Pancreas (tissue), 10 donors: ENCODE measurements around the gene FSTL3. TPM values are rescaled to one million over a fixed set of nuclear protein-coding genes. Genes with fewer than 3 reads are reported as not detected.

Experiments used
- ATAC-seq, 4 donors: fragments of 200-7000 bp; cut with Tn5 transposase; one replicate each; pipeline versions ENCODE4 v1.8.0 to v1.9.1; 2020; ENCODE audit warnings: mild to moderate bottlenecking in 4 of 4, moderate library complexity in 4 of 4
- DNase-seq, 6 donors: peaks; one replicate each; pipeline ENCODE4 v3.0.0-alpha.2; 2020
- FAIRE-seq: peaks from 2 replicates; lab custom pipeline; 2012; peaks lifted over from hg19 to GRCh38; lab: Jason Lieb, UNC
- H3K27ac ChIP-seq, 4 donors: fragments of 200-600 bp; sonication (generic); 1 replicate in 3 of 4; 2 replicates in 1 of 4; pipeline versions ENCODE4 v1.5.0 to v1.8.0; 2020
- H3K27me3 ChIP-seq, 4 donors: fragments of 200-600 bp; one replicate each; pipeline ENCODE4 v1.8.0; 2021
- H3K36me3 ChIP-seq, 3 donors: fragments of 200-600 bp; sonication (generic) in 1 of 3; one replicate each; pipeline versions ENCODE4 v1.5.0 to v1.8.0; 2020 to 2021
- H3K4me1 ChIP-seq, 3 donors: fragments of 200-600 bp; one replicate each; pipeline ENCODE4 v1.8.0; 2021
- H3K4me3 ChIP-seq, 4 donors: fragments of 200-600 bp; sonication (generic) in 2 of 4; one replicate each; pipeline versions ENCODE4 v1.5.0 to v1.8.0; 2020 to 2021
- H3K9me3 ChIP-seq, 4 donors: fragments of 200-600 bp; one replicate each; pipeline ENCODE4 v1.8.0; 2021
- WGBS, 2 donors: extraction: QIAGEN DNeasy Blood & Tissue Kit; methylation state at CpG; one replicate each; pipeline ENCODE4 v1.1.7; 2013; 5-methylcytosine and 5-hydroxymethylcytosine counted together
- intact Hi-C, 3 donors: fragments of 100-400 bp; cut with DNase I; formaldehyde crosslinking; loops; one replicate each; pipeline versions ENCODE4 v1.11.1 to v1.14.2; 2022
- polyA plus RNA-seq, 2 donors: library from polyadenylated mRNA; stranded (reverse); fragments of 200-250 nt; gene quantifications; one replicate each; pipeline ENCODE4 v1.2.3, GENCODE V29; 2013
- total RNA-seq, 6 donors: library from RNA; stranded (reverse); fragmentation: NEBNext Ultra II Directional in 4 of 6; extraction: Animal tissue kit (Norgen Biotek cat#: 25700) in 4 of 6; gene quantifications; one replicate each; pipeline versions ENCODE4 v1.2.1 to v1.2.4, GENCODE V29; 2021 to 2023
- TF ChIP-seq, protein P1 (sequence below), 4 donors: fragments of 200-600 bp; sonication (generic) in 3 of 4; IDR thresholded peaks; one replicate each; pipeline versions ENCODE4 v1.5.0 to v1.8.0; 2021; ENCODE audit warnings: antibody characterized with exemption in 4 of 4
- donor health status: healthy with polysubstance abuse.
- donor health status: DM: no; HTN: no; CAD: no; lungs with moderate emphysema.
- donor health status: DM: no; HTN: no; CAD: no.
- donor health status: control.
- donor health status: control.
- donor health status: Bipolar disorder and iron deficiency.
- donor health status: DM: yes; HTN: yes; CAD: no.
- donor health status: DM: no; HTN: no; CAD: no.
- donor health status: DM: no; HTN: no; CAD: no.
- donor health status: DM: yes; HTN: yes; CAD: no.

The FSTL3 gene
- total and polyA plus RNA-seq, 8 donors: 6.6 to 148 (median 23.2) TPM

DNA sequence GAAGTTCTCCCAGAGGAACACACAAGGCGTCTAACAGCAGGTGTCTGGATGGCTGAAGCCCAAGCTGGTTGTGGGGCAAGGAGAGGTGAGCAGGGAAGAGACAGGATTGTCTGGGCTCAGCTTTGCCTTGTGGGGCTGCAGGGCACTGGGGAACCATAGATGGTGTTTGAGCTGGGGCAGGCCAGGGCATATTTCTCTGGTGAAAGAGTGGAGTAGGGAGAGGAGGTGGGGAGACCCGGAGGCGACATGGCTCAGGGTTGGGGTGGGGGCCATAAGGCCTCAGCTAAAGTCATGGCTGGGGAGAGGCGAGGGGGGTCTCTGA lies 27.1 kb downstream of the FSTL3 start:
- 40 to 44% methylated on average over 4 of the region's 4 CpGs for WGBS, 2 donors
- ATAC-seq: no peak

GRCh38 chr19:703651-704446 lies 27.7 kb downstream of the FSTL3 start:
- H3K27ac ChIP-seq: no peak overlapping the region
- intact Hi-C loops: no loop called here

More for the DNA sequence above, 27.1 kb downstream of the FSTL3 start:
- Histone ChIP-seq H3K36me3 (no peaks in the 10 kb centered on the region), H3K4me3 (peak overlapping the region in 1 of 4 donors; percentile 1), H3K27me3 (no peaks in the 10 kb centered on the region), H3K9me3 (no peaks in the 10 kb centered on the region), H3K27ac (no peak overlapping the region), H3K4me1 (no peaks in the 10 kb centered on the region)
- intact Hi-C loops: no loop called here
- DNase-seq (no peak), FAIRE-seq (no peak)
- TF ChIP-seq, protein P1, sequence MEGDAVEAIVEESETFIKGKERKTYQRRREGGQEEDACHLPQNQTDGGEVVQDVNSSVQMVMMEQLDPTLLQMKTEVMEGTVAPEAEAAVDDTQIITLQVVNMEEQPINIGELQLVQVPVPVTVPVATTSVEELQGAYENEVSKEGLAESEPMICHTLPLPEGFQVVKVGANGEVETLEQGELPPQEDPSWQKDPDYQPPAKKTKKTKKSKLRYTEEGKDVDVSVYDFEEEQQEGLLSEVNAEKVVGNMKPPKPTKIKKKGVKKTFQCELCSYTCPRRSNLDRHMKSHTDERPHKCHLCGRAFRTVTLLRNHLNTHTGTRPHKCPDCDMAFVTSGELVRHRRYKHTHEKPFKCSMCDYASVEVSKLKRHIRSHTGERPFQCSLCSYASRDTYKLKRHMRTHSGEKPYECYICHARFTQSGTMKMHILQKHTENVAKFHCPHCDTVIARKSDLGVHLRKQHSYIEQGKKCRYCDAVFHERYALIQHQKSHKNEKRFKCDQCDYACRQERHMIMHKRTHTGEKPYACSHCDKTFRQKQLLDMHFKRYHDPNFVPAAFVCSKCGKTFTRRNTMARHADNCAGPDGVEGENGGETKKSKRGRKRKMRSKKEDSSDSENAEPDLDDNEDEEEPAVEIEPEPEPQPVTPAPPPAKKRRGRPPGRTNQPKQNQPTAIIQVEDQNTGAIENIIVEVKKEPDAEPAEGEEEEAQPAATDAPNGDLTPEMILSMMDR (IDR thresholded peaks at IDR 0.05): no peak

GRCh38 chr19:704447-704741 lies 28.2 kb downstream of the FSTL3 start:
- Histone ChIP-seq H3K4me3 (no peak overlapping the region), H3K9me3 (no peaks in the 10 kb centered on the region), H3K27ac (no peak overlapping the region), H3K4me1 (no peaks in the 10 kb centered on the region), H3K36me3 (no peaks in the 10 kb centered on the region), H3K27me3 (no peaks in the 10 kb centered on the region)
- WGBS, 2 donors: 22 to 27% methylated on average over 14 of the region's 14 CpGs
- TF ChIP-seq, protein P1 (IDR thresholded peaks at IDR 0.05): no peak
- intact Hi-C loops: no loop called here
- no peak for DNase-seq
- no peak for ATAC-seq
- no peak for FAIRE-seq

More at GRCh38 chr19:703651-704446, 27.7 kb downstream of the FSTL3 start:
- 8 to 11% methylated on average over 19 to 50 of the region's 50 CpGs for WGBS, 2 donors
- ATAC-seq (peak; percentile 55 to 86 (median 76)), FAIRE-seq (no peak), DNase-seq (peak in 4 of 6 donors; percentile 51 to 77 (median 70))
- TF ChIP-seq, protein P1 (IDR thresholded peaks at IDR 0.05): no peak
- Histone ChIP-seq H3K36me3 (no peaks in the 10 kb centered on the region), H3K4me1 (no peaks in the 10 kb centered on the region), H3K4me3 (peak overlapping the region in 1 of 4 donors; percentile 1), H3K9me3 (no peaks in the 10 kb centered on the region), H3K27me3 (no peaks in the 10 kb centered on the region)

GRCh38 chr19:708154-709143 lies 32.3 kb downstream of the FSTL3 start, which contains the start of gene PALM:
Gene PALM (plus strand): TSS chr19:708935. CDS start chr19:709147, 212 bp downstream.
- no peak for DNase-seq
- WGBS, 2 donors: 14 to 21% methylated on average over 28 to 53 of the region's 93 CpGs
- no peak for FAIRE-seq
- no peaks in the 10 kb centered on the region for H3K36me3 ChIP-seq
- intact Hi-C loops: no loop called here
- TF ChIP-seq, protein P1 (IDR thresholded peaks at IDR 0.05): no peak
- H3K27me3 ChIP-seq: no peaks in the 10 kb centered on the region
- no peak within 1 kb of the TSS for H3K27ac ChIP-seq
- H3K9me3 ChIP-seq: no peaks in the 10 kb centered on the region
- H3K4me1 ChIP-seq: no peaks in the 10 kb centered on the region
- peak within 1 kb of the TSS; percentile 15 to 47 (median 34) for H3K4me3 ChIP-seq
- ATAC-seq: peak in 3 of 4 donors; percentile 23 to 51 (median 41)
